SW 1271 (cell line): Measurements from ENCODE around the gene NRAS.

ENCODE experiments used
- DNase-seq, 2 experiments: peaks; one replicate each; lab custom pipeline; 2025; lab: John Stamatoyannopoulos, UW

The NRAS gene

DNA sequence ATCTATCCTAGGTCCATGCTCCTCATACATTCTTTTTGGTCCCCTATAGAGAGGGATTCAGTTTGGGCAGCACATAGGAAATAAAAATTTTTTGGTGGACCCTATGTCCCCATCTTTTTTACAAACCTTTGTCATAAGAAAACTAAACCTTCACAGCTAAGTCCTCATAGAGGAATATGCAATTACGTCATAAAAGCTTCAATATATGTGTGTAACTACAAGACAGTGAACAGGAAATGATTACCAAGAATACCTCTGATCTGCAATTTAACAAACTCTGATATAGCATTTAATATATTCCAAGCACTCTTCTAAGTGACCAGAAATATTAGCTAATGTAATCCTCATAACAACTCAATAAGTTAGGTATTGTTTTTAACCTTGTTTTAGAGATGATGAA is 40.5 kb downstream of the NRAS start:
- DNase-seq: no peak

DNA sequence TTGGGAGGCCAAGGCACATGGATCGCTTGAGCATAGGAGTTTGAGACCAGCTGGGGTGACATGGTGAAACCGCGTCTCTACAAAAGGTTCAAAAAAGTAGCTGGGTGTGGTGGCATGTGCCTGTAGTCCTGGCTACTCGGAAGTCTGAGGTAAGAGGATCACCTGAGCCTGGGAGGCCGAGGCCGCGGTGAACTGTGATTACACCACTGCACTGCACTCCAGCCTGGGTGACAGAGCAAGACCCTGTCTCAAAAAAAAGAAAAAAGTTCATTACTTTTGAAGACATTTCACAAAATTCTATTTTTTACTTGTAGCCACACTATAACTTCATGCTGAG is 44.7 kb downstream of the NRAS start:
- no peak for DNase-seq

DNA sequence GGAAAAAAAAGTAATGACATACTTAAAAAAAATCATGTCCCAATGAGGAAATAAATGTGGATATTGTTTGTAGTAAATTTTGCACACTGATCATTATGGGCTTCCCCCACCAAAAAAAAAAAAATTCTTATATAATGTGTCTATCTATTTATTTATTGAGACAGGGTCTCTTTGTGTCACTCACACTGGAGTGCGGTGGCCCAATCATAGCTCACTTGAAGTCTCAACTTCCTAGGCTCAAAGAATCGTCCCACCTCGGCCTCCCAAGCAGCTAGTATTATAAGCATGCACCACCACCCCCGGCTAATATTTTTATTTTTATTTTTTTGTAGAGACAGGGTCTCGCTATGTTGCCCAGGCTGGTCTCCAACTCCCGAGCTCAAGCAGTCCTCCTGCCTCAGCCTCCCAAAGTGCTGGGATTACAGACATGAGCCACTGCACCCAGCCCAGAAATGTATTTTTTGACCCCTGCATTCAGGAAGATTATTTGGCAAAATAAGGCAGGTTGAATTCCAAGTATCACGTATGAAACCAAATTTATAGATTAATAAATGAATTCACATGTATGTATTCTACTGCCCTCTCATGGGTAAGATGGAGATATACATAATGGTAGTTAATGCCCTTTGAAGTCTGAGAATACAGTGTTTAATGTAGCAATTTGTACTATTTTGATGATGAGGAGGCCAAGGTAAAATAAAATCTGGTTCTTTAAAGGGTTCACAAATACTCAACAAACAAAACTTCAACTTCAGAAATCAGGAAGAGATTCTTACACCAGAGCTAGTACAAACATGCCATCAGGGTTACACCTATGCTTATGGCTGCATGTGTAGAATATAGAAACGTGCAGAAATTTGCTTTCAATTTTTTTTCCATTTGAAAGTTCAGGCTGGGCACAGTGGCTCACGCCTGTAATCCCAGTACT is 45.3 kb downstream of the NRAS start:
- peak in 1 of 2 experiments; percentile 18 for DNase-seq

DNA sequence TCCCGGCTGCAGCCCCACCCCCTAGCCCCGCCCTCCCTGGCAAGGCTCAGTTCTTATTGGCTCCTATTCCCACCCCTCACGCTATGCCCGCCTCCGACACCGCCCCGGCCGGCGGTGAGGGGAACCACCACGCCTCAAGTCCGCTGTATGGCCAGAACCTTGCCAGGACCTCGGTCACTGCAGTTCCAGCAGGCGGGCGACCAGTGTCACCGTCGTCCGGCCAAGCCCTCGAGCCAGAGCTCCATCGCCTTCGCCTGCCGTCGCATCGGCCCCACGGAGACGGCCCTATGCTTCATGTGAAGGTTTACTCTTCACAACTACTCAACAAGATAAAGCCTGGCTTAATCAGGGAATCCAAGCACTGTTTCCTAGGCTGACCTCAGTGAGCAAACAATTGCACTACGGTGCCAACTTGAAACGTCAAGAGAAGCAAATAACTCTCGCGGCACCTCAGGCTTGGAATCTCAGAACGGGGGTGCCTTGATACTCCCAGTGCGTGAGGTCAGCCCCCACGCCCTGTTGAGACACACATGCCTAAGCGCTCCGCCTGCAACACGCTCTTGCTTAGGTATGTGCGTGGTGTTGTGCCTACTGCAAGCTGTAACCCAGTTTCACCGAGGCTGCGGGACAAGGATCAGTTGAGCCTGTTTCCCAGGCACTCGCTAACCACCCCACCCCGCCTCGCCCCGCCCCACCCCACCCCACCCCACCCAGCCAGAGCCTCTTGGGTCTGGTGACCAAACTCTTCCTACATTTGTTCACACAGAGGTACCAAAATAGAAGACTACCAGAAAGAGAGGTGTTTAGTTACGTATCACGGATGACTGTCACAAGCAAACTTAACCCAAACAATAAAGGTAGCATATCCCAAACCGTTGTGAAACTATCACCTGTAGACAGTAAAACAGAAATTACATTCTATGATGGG is 46.2 kb downstream of the NRAS start:
- DNase-seq: peak; percentile 60 to 77

DNA sequence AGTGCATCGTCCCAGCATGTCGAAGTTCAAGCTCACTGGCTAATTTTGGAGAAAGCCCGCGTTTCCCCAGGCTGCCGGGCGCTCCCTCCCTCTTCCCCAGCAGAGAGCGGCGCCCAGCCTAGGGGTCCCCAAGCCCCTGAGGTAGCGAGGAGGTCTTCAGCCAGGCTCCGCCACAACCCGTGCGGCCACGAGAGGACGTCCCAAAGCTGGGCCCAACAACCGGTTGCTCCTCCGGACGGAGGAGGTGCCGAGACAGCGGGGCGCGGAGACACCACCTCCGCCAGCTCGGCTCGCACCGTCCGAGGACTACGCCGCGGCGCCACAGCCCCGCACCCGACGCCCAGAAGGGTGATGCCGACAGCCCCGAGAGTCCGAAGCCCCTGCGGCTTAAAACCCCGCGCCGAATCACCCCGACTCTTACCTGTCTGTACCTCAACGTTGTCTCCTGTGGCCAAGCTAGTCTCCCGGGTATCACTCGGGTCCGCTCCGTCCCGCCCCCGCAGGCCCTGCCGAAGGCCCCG is 46.9 kb downstream of the NRAS start, which contains the start of gene DENND2C:
Gene DENND2C (minus strand): TSS at position 488 of the 521 bp plus-strand sequence. CDS start 44,065 bp downstream, outside the sequence.
- no peak for DNase-seq

DNA sequence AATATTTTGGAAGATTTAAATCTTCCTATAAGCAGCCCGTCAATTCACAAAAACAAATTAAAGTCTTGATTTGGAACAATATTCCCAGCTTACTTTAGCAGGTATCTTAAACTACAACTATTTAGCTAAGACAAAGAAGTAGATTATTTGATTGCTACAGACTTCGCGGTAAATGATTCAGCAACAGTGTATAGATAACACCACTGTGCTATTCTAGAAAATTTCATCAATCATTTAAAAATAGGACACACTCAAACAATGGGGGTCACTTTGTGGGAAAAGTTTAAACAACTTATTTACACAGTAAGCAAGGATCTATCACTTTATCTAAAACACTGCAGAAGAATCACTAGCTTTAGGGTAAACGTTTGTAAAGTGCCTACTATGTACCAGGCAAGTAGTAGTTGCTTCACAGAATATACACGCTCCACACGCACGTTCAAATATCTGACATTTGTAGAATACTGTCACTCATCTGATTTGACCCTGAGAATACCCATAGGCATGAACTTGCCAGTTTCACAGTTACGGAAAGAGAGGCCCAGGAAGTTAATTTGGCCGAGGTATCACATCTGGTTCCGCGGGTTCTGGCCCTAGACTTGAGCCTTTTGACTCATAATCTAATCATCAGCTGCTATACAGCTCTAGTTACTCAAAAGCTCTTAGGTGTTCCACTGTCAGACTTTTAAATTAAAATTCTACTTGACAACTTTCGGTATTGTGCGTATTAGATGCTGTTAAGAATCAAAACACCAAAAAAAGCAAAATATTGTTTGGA is 47.6 kb downstream of the NRAS start:
- no peak for DNase-seq

DNA sequence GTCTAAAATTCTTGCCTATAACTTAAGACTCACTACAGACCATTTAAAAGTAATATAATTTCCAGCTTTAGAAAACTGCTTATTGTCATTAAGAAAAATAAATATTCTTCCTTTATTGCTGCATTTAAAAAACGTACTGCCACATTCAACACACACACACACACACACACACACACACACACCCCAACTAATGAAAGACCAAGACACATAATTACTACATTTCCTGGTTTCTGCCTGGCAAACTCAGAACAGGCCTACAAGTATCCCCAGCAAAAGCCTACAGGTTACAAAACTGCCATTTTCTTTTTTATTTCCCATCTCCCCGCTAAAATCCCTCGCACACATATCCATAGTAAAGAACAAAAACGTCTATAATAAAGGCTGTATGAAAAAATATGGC is 48.2 kb downstream of the NRAS start:
- no peak for DNase-seq

DNA sequence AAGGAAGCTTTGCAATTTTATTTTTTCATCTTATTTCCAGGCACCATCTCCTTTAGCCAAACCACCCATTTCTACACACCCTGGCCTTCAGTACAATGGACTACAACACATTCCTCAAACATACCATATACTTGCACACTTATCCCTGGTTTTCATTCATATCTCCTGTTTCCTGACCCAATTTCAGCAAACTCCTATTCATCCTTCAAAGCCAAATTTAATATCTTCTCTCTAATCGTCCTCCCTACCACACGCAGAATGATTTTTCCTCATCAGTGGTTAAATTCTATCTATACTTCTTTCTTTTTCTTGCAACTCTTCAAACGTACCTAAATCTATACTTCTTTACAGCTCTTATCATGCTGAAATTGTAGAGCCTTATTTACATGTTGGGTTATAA is 49.6 kb downstream of the NRAS start:
- no peak for DNase-seq

DNA sequence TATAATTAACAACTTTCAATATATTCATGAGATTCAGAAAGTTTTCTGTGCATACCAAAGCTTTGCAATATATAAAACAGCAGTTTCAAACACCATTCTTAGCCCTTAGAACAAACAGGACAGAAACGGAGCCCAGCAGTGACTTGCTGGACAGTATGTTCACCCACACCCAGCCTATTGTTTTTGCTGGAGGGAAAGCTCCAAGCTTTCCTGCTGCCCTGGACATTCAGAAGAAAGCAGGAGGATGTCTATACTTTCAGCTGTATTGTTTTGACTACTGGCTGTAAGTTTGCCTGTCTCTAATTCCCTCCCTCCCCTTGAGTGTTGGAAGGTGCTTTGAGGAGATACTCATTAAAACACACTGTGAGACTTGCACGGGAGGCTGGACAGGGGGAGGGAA is 56.3 kb downstream of the NRAS start:
- no peak for DNase-seq
